HG03045 (cell line): Measurements from ENCODE around the gene EMC9.

ENCODE experiments used
- ATAC-seq: cut with Tn5 transposase; IDR thresholded peaks from one replicate; pipeline ENCODE4 v1.9.1; 2021; ENCODE audit warnings: mild to moderate bottlenecking, moderate library complexity; ENCODE audit not compliant: unreplicated experiment

Gene EMC9

DNA sequence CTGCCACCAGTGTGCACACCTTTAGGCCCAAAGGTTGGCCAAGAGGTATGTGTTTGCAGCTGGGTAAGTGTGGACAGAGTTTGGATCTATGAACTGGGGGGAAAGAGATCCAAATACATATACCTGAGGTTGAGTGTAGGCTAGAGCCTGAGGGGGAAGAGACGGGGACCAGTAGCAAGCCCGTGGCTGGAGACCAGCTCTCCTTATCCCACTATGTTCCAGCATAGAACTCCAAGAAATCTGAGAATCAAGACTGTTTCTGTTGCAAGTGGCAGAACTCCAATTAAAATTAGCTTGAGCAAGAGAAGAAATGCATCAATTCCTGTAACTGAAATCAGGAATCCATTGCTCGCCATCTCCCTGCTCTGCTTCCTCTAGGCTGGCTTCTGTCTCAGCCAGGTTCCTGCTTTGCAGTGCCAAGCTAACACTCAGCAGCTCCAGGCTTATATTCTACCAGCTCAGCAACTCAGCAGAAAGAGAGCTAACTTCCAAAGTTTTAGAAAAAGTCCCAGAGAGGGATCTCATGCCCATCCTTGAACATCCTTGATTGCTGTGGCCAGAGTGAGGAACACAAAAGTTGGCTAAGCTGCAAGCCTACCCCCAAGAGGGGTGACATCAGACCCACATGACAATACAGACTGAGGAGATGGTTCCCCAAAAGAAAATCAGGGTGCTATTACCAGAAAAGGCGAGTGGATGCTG lies 48.7 kb downstream of the EMC9 start:
- ATAC-seq, result no peak

DNA sequence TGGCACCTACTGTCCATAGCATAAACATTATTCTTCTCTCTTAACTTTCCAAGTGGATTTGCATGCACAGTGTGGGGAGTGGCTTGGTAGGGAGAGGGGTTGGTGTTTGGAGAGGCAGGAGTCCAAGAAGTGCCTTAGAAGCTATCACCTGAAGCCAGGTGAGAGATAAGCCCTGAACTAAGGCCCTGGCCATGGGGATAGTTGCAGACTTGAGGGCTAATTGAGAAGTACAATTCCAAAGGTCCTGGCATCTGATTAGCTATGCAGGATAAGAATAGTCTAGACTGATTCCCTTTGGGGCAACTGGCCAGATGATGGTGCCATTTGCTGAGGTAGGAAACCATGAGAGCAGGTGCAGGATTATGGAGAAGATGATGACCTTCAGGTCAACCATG lies 49.3 kb downstream of the EMC9 start:
- no peak for ATAC-seq

DNA sequence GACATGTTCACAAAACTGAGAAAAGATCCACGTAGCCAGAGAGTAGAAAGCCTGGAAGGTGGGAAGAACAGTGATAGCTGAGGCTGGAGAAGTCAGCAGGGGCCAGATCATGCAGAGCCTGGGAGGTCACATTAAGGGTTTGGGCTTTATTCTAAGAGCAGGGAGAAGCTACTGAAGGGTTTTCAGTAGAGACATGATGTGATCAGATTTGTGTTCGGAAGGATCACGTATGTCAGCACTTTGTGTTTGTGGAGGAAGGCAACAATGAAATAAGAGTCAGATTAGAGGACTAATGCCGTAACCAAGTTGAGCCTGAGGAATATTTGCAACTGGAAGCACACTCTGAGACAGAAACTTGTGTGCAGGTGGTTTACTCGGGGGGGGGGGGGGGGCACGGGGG lies 51.5 kb downstream of the EMC9 start:
- no peak for ATAC-seq
